G401 (cell line): ENCODE results near the gene TCERG1. TPM values are rescaled to one million over a fixed set of nuclear protein-coding genes. Genes with fewer than 3 reads are reported as not detected.

Source experiments
- DNase-seq: peaks from one replicate; pipeline ENCODE4 v3.0.0-alpha.2; 2015; ENCODE audit warnings: low spot score
- in situ Hi-C: cut with HindIII; loops from 2 replicates; pipeline ENCODE4 v1.10.0; 2016; ENCODE audit warnings: low sequenced_read_pairs, mixed read lengths
- total RNA-seq: library from RNA; depleted of rRNA; stranded (reverse); fragments of >200 nt; shearing (Covaris generic); gene quantifications from 2 replicates; pipeline ENCODE4 v1.2.3, GENCODE V29; 2014

The TCERG1 gene
- total RNA-seq, 1 experiment from 2014 or later = 36.1 TPM

DNA sequence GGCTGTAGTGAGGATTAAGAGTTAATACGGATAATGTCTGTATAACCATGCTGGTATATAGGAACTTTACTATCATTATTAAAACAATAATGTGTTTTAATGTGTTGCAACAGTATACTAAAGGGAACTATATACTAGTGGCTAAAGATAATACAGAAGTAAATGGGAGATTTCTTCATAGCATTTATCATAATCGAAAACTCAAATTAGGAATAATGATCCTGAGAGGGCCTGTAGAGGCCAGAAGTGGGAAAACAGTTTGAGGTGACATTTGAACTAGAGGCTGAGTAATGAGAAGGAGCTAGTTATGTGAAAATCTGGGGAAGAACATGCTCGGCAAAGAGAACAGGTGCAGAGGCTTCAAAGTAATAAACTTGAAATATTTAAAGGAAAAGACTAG, 2.9 kb downstream of the TCERG1 start:
- in situ Hi-C loops = no loop called here
- no peak for DNase-seq

- in situ Hi-C loops = no loop called here
Measured at GRCh38 chr5:146451411-146451810, 4.3 kb downstream of the TCERG1 start.

GRCh38 chr5:146457431-146457830, 10.3 kb downstream of the TCERG1 start:
- DNase-seq = no peak
- in situ Hi-C loops = no loop called here

More at GRCh38 chr5:146451411-146451810, 4.3 kb downstream of the TCERG1 start:
- DNase-seq = no peak

DNA sequence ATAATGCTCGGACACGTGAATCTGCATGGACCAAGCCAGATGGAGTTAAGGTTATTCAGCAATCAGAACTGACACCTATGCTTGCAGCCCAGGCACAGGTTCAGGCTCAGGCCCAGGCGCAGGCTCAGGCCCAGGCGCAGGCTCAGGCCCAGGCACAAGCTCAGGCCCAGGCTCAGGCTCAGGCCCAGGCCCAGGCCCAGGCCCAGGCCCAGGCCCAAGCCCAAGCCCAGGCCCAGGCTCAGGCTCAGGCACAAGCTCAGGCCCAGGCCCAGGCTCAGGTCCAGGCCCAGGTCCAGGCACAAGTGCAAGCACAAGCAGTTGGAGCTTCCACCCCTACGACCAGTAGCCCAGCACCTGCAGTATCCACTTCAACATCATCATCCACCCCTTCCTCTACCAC, 11.8 kb downstream of the TCERG1 start:
- in situ Hi-C loops = no loop called here
- no peak for DNase-seq

- no peak for DNase-seq
- in situ Hi-C loops = no loop called here
Measured at GRCh38 chr5:146461319-146461718, 14.2 kb downstream of the TCERG1 start.

- DNase-seq = no peak
- in situ Hi-C loops = no loop called here
Measured at GRCh38 chr5:146463446-146463845, 16.3 kb downstream of the TCERG1 start.

DNA sequence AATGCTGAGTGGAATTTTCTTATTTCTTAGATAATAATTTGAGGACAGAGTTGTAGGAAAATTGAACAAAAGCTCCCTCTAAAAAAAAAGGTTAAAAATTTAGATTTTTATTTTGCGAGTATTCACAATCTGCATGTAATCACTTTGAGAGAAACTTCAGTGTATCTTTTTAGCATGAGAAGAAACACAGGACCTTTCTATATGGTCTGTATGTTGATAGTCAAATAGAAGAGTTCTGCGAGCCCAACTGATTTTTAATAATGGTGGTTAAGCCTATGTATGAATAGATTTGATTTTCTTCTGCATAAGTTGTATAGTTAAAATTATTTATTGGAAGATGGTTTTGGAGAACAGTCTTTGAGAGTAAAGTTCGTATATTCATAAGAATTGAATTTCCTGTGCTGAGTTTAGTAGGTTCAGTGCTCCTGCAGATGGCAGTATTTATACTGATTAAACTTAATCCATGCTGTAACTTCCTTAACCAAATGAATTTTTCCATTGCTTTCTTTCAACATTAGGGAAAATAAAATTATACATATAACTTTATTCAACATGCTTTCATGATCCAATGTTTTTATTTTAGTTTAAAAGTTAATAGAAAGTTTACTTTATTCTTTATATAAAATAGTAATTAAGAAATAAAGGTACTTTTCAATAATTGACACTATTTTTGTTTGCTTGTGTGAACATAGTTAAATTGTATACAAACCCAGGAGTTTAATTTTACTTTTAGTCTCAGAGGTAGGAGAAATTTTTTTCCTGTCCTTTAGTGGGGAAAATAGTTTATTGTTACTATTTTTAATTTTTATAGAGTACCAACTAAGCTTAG, 19.6 kb downstream of the TCERG1 start:
- in situ Hi-C loops = no loop called here
- DNase-seq = peak; percentile 20

GRCh38 chr5:146467760-146468159, 20.6 kb downstream of the TCERG1 start:
- in situ Hi-C loops = no loop called here

DNA sequence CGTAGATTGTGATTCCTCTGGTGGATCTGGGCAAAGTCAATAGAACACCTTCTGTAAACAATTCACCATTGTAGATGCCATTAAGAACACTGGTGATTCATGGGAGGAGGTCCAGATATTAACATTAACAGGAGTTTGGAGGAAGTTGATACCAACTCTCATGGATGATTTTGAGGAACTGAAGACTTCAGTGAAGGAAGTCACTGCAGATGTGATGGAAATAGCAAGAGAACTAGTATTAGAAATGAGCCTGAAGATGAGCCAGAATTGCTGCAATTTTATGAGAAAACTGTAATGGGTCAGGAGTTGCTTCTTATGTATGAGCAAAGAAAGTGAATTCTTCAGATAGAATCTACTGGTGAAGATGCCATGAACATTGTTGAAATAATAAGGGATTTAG, 26.9 kb downstream of the TCERG1 start:
- no peak for DNase-seq
- in situ Hi-C loops = no loop called here

More at GRCh38 chr5:146467760-146468159, 20.6 kb downstream of the TCERG1 start:
- no peak for DNase-seq

GRCh38 chr5:146475190-146475780, 28.2 kb downstream of the TCERG1 start:
- no peak for DNase-seq

DNA sequence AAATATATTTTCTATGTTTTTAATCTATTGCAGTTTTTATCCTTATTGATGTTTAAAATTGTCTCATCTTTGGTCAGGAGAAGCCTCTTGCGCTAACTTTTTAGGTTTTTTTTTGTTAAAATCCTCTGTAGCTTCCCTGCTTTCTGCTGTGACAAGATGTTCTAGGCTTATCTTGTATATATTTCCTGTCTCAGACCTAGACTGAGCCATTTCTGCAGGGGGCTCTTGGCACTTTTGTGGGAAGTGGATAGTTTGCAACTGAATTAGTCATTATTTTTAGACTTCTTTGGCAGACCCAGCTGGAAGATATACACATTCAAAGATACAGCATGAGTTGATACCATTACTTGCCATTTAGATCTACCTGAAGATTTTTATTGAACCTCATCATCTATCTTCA, 28.8 kb downstream of the TCERG1 start:
- DNase-seq = no peak
- in situ Hi-C loops = no loop called here

More at GRCh38 chr5:146475190-146475780, 28.2 kb downstream of the TCERG1 start:
- in situ Hi-C loops = no loop called here

DNA sequence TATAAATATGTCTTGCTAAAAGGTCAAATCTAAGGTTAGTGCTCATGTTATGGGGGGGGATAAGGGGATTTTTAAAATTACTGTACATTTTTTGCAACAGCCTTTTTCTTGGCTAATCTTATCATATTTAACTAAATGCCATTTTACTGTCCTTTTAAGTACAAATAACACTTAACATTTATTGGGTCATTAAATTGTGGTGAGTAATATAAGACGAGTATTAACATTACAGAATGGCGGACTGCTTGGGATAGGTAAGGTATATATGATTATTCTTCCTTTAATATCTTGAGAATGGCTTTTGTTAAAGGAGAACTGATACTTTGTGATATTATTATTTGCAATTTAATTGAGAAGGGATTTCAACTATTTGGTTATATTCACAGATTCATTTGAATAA, 35.6 kb downstream of the TCERG1 start:
- in situ Hi-C loops = no loop called here
- DNase-seq = no peak

DNA sequence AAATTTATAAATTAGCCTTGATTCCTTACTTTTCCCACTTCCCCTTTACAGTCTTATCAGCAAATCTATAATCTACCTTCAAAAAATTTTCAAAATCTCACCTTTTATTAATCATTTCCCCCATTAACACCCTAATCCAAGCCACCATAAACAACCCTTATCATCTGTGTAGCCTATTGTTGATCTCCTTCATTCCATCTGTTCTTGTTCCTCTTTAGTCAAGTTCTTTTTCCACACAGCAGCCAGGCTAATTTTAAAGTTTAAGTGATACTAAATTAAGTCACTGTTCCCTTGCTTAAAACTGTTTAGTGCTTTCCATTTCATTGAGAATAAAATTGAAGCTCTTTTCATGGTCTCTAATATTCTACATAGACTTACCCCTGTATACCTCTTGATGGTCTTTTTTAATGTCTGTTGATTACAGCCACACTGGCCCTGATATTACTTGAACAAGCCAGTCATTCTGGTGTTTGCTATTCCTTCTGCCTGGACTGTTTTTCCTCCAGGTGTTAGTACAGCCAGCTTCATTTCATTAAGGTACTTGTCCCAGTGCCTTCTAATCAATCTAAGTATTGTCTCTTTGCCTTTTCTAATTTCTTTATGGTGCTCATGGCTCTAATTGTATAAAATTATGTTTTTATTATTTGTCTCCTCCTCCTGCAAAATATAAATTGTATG, 37.7 kb downstream of the TCERG1 start:
- in situ Hi-C loops = no loop called here
- DNase-seq = no peak

GRCh38 chr5:146490089-146490843, 43.1 kb downstream of the TCERG1 start:
- in situ Hi-C loops = no loop called here
- DNase-seq = no peak

DNA sequence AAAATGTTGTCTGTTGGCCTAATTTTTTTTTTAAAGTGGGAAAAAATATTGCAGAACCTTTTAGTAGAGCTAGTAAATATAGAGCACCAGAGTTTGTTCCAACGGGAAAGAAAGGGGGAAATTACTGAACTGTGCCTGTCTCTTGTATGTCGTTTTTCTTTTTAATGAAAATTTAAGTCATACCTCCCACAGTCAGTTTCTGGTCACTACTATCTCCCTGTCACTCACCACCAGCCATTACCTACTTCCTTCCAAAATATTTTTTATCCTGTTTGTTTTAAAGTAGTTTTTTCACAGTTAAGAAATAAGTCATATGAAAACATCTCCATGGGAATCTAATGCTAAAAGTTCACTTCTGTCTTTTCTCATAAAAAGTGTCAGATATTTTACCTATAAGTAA, 47.5 kb downstream of the TCERG1 start:
- no peak for DNase-seq
- in situ Hi-C loops = no loop called here

DNA sequence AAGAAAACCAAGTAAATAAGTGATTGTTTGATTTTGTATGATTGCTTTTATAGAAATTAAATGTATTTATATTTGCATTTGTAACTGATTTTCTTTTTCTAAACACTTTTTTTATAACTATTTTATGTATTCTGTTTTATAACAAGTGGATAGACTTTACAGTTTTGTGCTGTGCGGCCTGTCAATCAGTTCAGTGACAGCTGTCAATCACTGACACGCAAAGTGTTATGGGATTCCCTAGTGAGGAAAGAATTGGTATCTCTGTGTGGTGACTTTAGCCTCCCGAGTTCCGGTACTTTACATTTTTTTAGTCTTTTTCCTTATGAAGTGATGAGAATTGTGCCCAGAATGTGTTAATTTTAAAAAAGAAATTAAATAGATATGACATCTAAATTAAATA, 52.5 kb downstream of the TCERG1 start:
- DNase-seq = no peak
- in situ Hi-C loops = no loop called here

DNA sequence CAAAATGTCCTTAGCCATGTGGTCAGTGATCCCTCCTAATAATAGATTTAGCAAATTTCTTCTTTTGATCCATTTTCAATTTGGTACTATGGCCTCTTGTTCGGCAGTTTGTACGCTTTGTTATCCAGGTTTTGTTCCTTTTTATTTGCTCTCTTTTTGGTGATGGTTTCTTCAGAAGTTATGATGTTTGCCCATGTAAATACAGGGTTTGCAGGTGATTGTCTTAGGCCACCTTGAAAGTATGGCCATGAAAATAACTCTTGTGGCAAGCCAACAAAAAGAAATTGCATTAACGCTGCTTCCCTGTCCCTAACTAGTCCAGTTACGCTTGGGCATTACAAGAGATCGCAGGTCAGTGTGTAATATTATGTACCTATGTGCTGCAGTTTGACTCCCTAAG, 60.3 kb downstream of the TCERG1 start:
- DNase-seq = no peak
- in situ Hi-C loops = no loop called here

- in situ Hi-C loops = no loop called here
- DNase-seq = no peak
Measured at GRCh38 chr5:146510559-146511125, 63.5 kb downstream of the TCERG1 start.

GRCh38 chr5:146513462-146513861, 66.3 kb downstream of the TCERG1 start:
- DNase-seq = no peak
- in situ Hi-C loops = no loop called here
